Hematopoietic multipotent progenitor cell treated with erythropoietin and hydrocortisone succinate and interleukin-3 and kit ligand, for 15 days (in vitro differentiated cells): ENCODE results near the gene LBH.

Experiments used
- DNase-seq: peaks from one replicate; pipeline ENCODE4 v3.0.0-alpha.2; 2015; ENCODE audit warnings: low spot score

Gene LBH

GRCh38 chr2:30275256-30275655 is 43.9 kb downstream of the LBH start:
- no peak for DNase-seq

DNA sequence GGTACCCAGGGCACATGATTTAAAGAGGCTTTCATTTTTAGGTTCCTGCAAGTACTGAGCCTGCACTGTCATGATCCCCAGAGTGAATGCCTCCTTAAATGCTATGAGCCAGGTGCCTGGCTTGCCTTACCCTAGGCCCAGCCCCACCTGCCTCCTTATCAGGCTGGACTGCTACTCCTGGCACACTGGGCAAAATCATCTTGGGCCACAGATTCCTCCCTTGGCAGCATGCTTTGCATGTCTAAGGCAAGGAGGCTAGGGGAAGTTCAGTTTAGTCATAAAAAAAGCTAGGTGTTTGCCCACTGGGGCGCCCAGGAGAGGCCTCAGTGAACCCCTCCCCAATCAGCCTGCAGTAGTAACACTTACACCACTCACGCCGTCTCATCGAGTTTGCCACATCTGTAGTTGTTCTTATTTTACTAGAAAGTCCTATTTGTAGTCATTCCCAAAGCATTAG is 45.1 kb downstream of the LBH start:
- peak; percentile 57 for DNase-seq

DNA sequence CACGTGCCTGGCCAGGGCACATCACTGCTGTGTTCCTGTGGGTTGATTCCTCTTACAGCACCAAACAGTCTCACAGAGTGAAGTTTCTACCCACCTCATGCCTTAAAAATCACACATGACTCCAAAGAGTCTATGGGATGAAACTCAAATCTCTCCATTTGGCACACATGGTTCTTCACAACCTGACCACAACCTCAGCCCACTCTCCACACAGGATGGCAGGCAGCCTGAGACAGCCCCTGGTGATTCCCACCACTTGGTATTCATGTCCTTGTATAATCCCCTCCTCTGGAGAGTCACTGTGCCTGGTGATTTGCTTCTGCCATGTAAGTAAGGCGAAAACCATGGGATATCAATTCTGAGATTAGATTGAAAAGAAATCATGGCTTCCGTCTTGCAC is 46.2 kb downstream of the LBH start:
- no peak for DNase-seq

DNA sequence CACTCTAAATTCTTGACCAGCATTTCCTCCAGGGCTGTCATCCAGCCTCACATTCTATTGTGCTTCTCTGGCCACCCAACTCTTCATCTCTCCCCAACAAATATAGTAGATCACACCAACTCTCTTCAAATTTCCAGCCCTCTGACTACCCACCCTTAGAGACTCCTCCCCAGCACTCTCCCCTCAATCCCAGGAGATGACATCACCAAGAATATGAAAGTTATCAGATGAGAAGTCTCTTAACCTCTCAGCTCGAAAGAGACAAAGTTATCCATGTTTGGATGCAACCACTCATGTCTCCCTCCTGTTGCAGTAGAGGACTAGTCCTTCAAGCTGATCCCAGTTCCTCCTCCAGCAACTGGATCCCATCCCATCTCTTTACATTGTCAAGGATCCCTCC is 47.1 kb downstream of the LBH start:
- DNase-seq, result no peak

DNA sequence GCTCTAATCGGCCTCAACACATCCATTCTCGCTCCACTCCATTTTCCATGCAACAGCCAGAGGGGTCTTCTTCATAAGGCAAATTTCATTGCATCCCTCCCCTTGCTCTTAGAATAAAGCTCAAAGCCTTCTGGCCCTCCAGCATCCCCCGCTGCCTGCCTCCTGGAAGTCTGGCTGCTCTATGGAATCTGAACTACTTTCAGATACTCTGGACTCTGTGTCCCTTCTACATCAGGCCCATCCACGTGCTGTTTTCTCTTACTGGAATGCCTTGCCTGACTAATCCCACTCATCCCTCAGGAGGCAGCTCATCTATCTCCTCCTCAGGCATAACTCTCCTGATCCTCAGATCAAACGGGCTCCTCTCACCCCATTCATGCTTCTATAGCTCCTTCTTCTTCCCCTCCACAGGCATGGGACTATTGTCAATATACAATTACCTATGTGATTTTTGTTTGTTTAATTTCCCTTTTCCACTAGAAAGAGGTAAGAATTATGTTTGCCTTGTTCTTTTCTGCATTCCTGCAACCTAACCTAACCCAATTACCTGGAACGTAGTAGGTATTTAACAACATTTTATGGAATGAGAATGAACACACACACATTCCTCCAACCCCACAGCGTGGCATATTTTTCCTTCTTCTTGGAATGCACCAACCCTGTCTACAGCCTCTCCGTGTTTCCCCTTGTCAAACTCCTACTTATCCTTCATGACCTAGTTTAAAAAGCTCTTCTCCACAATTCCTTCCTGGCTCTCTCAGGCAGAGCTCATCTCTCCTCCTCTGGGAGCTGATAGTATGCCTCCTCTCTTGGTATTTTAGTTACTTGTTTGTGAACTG is 49.5 kb downstream of the LBH start:
- DNase-seq, result no peak

- no peak for DNase-seq
Measured at GRCh38 chr2:30282081-30282480, 50.7 kb downstream of the LBH start.

DNA sequence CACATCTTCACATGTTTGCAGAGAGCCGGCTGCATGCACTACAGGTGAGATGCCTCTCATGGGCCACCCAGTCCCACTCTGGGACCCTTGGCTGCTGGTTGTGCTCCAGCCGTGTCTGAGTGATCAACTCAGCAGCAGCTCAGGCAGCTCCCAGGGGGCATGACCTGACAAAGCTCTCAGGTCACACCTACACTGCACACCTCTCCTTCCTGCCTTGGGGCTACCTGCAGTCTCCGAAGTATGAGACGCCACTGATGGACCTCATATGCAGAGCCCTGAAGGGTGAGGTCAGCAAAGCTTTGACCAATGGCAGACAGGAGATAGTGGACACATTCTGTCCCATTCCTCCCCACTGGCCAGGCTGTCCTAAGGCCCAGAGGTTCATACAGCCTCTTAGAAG is 51.4 kb downstream of the LBH start:
- no peak for DNase-seq

DNA sequence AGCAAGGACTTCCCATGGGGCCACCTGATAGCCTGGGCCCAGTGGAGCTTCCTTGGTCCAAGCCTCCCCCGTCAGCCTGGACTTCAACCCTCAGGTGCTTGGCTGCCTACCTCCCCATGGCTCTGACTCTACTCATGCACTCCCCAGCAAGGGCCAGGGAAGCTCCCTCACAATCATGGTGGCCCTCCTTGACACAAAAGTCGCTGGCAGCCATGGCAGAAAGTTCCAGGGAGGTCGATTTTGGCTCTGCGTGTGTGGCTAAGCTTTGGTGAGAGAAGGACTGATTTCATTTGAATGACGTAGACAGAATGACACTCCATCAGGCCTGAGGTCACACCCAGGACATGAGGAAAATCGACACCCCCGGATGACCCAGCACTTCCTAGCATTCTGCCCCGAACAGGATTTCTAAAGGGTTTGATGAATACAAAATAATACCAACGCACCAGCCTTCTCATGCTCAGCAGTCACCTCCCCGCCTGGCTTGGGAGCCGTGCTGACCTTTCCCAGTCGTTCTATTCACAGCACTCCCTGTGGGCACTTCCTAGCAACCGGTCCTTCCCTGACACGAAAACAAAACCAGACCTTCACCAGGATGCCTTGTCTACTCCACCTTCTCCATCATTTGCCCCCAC is 52.7 kb downstream of the LBH start:
- DNase-seq, result no peak

- no peak for DNase-seq
Measured at GRCh38 chr2:30285758-30286157, 54.4 kb downstream of the LBH start.

DNA sequence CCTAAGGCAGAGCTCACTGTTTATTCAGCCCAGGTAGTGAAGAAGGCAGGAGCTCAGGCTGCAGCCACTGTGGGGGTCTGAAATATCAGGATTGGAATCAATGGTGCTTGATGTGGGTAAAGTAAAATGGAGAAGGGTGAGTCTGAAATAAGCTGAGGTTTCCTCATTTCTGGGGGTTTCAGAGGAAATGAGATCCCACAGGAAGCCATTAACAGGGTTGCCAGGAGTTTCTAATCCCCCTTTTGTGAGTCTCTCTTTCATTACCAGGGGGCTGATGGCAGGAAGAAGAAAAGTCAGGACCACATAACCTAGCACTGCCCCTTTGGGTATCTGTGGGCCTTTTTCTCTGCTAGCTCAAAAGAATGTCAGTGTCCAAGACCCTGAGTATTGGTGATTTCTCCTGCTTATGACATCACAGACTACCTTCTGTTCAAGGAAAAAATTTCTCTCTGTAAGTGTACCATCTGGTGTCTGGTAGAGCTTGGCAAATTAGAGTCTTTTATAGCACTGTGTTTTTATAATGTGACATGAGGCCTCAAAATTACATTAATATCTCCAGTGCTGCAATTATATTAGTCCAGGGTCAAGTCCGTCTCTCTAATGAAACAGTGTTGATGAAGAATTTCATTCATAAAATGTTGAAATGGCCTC is 56.0 kb downstream of the LBH start:
- DNase-seq, result no peak

GRCh38 chr2:30287857-30288513 is 56.7 kb downstream of the LBH start:
- DNase-seq, result no peak

GRCh38 chr2:30288561-30288960 is 57.2 kb downstream of the LBH start:
- DNase-seq, result no peak

DNA sequence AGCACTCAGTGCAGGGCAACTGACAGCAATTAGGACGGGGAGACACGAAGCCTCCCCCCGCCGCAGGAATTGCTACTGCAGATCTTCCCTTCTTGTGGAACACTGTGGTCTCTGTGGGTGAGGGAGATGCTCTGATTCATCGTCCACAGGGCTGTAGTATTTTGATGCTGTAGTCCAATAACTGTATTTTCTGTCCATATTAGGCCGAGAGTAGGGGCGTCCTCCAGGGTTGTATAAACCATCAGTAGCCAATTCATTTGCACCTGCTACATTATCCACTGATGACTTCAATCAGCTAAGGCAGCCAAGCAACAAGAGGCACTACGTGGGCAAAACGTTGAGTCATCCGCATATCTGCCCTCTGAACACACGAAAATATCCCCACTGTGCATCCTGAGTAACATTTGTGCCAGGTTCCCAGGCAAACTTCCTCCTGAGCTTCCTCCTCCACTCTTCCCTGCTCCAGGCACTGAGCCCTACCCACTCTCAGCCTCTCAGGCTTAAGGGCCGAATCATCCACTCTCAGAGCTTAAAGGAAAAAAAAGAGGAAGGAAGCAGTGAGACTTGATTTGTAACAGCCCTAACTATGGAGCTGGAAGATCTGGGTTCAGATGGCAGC is 62.1 kb downstream of the LBH start:
- peak; percentile 69 for DNase-seq

GRCh38 chr2:30294133-30294532 is 62.8 kb downstream of the LBH start:
- no peak for DNase-seq

GRCh38 chr2:30296496-30296895 is 65.2 kb downstream of the LBH start:
- DNase-seq, result no peak

DNA sequence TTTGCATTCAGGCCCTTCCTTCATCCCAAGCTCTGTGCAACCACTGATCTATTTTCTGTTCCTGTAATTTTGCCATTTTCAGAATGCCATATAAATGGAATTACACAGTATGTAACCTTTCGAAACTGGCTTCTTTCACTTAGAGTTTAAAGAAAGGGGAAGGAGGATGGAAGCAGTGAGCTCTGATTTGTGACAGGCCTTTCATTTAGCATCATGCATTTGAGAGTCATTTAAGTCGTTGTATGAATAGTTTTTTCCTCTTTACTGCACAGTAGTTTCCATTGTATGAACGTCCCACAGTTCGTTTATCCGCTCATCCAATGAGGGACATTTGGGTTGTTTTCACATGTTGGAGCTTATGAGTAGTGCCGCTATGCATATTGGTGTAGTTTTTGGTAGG is 67.0 kb downstream of the LBH start:
- DNase-seq, result no peak

GRCh38 chr2:30300122-30300455 is 68.8 kb downstream of the LBH start:
- no peak for DNase-seq

DNA sequence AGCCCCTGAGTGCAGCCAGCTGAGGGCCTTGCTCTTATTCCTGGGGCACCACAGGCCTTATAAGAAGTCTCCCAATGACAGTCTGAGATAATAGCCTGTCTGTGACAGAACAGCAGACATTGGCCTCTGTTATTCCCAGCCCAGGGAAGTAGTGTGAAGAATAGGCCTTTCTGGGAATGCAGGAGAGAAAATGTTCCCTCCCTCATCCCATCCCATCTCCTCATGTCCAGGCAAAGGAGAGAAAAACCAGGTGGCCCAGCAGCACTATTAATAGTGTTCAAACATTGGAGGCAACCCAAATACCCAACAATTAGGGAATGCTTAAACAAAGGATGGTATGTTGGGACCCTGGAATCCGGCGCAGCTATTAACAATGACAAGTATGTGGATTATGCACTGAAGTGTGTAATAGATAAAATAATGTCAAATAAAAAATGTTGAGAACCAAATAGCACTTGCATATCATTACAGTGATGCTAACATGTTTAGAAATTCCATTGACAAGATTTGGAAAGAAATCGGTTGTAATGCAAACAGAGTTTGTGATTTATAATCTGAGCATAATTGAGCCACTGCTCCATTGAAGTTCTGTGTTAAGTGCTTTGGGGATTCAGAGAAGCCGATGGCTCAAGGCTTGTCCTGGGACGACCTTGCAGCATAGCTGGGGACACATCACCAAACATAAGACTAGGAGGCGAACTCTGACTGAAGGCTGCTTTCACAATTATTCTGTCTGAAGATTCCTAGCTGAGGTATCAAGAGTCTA is 69.3 kb downstream of the LBH start:
- no peak for DNase-seq

- DNase-seq, result no peak
Measured at GRCh38 chr2:30301551-30301950, 70.2 kb downstream of the LBH start.

DNA sequence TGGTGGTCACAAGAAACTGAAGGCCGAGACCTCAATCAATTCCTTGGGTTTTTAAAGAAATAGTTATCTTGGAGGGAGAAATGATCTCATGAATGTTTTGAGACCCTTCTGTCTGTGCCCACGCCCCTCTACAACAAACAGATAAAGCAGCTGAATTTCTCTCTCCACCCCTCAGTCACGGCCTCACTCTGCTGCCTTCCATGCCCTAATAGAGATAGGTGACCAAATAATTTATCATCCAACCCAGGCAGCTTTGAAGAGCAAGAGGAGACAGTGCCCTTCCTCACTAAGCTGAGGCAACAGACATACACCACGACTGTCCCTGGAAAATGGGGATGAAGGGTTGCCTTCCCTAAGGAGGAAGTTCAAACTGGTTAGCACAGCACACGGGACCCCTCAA is 71.2 kb downstream of the LBH start:
- peak; percentile 74 for DNase-seq

DNA sequence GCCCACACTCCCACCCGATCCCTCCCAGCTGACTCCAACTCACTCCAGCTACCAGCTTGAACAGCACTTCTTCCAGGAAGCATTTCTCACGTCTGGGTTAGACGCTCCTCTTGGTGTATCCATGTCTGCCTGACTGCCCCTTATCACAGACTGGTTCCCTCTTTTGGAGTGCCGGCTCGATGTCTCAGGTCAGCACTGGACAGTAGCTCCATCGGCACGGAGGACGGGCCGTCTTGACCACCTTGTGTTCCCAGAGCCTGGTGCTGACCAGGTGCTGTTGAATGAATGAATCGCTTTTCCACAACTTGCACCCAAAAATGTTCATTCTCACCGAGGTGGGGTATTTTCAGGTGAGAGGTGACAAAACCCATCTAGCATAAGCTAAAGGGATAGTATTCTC is 71.8 kb downstream of the LBH start:
- DNase-seq, result no peak

GRCh38 chr2:30305235-30305634 is 73.9 kb downstream of the LBH start:
- DNase-seq, result peak; percentile 45
